ENCODE data around the gene LRP2BP.
A peak's percentile ranks its signal among the peaks of the same experiment; 100 is the strongest.

The LRP2BP gene

DNA sequence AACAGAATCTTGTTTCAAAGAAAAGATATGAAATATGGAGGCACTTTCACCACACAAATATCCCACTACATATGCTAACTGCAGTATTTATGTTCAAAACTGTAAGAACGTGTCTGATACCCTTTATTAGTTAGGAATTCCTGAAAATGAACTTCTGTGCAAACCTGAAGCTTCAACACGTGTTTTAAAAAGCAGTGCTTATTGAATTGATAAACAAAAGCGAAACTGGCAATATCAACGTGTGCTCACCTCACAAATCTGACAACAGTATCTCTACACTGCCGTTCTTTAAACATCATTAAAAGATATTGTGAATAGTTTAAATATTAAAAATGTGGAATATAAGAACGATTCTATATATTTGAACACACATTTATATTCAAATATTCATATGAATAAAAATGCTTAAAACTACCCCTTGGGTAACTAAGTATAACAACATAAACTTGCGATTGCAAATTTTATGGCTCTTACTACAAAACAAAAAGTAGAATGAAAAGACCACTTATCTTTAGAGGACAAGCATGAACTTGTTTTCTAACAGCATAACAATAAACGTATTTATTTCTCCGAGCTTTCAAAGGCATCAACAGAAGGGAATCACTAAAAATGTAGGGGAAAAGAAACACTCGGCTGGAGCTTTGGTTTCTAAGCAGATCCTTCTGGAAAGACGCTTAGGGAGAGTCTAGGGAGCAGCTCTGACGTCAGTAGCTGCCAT, at the start of gene LRP2BP:
TSS of gene LRP2BP (minus strand) at position 687 of the 718 bp plus-strand sequence. CDS start 17,738 bp downstream, outside the sequence.
- DNase-seq (ENCODE audit: low read depth in 2 of 2), result no peak

DNA sequence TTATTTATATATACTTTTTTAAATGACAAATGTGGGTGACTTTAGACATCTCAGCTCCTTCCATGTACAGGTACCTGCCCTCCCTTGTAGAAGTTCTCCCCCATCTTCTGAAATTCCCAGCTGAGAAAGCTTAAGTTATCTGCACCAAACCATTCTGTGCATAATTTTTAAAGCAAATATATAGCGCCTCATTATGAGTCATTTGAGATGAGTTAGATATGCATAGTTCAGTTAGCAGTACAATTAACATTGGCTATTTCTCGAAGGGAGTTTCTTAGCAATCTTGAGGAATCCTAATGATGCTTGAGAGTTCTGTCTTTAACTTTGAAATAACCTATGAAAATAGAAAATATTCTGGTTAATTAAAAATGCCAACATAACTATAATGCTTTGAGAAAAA, 49.5 kb upstream of the LRP2BP start:
- no peak for DNase-seq (ENCODE audit: low read depth in 2 of 2)

GRCh38 chr4:185441479-185441878, 45.8 kb upstream of the LRP2BP start:
- DNase-seq (ENCODE audit: low read depth in 2 of 2), result no peak

GRCh38 chr4:185437809-185438208, 42.1 kb upstream of the LRP2BP start:
- no peak for DNase-seq (ENCODE audit: low read depth in 2 of 2)

DNA sequence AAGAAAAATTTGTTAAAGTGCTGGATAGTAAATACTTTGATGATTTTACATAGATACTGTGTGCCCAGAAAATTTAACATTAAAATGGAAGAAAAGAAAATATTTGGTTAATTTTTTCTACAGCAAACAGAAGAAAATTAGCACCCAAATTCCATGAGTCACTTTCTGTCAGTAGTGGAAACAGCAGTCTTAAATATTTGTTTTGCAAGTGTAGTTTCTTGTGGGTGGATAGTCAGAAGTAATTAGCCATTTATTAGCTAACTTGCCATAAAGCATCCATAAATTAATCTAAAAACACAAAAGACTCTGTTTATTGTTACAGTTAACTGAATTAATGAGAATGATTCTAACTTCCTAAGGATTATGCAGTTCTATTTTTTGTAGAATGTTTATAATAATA, 39.7 kb upstream of the LRP2BP start:
- DNase-seq (ENCODE audit: low read depth in 2 of 2), result no peak

- no peak for DNase-seq (ENCODE audit: low read depth in 2 of 2)
Observed at GRCh38 chr4:185429660-185430059, 33.9 kb upstream of the LRP2BP start.

- DNase-seq (ENCODE audit: low read depth in 2 of 2), result no peak
Observed at GRCh38 chr4:185426960-185427688, 31.4 kb upstream of the LRP2BP start.

DNA sequence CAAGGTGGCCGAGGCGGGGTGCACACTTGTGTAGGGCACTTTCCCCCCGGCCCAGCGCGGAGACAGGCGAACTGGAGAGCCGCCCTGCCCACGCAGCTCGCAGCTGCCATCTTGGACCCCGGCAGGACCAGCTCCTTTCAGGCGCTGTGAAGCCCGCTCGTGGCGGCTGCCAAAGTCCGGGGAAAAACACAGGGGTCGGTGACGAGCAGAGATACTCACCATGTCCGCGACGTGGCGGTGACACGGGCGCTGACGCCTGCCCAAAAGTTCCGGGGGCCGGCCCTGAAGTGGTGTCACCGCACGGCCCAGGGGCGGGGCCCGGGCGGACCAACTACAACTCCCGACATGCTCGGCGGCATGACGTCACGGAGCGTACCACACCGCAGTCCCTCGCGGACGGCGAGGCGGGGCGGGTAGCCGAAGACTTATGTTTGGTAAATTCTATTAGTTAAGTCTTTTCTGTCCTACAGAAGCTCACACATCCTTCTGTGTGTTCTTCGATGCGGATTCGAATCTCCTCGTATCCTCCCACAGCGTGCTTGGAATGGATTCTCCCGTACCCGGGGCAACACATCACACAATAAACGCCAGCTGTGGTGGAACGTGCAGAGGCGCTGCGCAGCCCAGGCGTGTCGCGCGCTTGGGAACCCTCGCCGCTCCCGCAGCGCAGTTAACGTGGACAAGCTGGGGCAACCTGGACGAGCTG, 30.1 kb upstream of the LRP2BP start, which contains the start of gene UFSP2:
TSS of gene UFSP2 (minus strand) at position 318 of the 706 bp plus-strand sequence. CDS start at position 222, 96 bp downstream.
- DNase-seq (ENCODE audit: low read depth in 2 of 2), result peak; percentile 77 to 84

DNA sequence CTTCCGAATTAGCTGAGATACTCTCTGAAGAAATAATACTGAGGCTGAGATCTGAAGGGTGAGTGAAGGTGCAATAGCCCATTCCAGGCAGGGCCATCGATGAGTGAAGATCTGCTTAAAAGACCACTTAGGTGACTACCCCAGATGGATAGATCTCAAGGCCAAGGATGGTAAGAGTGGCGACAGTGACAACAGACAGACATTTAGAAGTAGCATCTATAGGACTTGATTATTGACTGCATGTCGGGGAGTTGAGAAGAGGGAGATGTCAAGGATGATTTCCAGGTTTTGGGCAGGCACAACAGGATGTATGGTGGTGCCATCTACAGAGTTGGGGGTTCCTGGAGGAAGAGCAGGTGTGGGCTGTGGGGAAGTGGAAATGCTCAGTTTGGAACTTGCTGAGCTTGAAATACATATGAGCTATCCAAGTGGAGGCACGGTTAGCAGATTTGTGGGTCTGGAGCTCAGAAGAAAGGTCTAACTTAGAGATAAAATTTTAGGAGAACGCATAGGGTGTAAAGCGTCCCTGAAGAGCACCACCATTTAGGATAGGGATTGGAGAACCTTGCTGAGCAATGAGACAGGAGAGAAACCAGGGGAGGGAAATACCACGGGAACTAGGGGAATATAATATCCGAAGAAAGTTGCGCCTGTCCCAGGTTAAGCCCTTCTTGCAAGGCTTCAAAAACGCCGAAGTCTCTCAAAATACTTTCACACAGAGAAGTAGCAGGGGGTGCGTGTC, 29.4 kb upstream of the LRP2BP start:
- no peak for DNase-seq (ENCODE audit: low read depth in 2 of 2)

DNA sequence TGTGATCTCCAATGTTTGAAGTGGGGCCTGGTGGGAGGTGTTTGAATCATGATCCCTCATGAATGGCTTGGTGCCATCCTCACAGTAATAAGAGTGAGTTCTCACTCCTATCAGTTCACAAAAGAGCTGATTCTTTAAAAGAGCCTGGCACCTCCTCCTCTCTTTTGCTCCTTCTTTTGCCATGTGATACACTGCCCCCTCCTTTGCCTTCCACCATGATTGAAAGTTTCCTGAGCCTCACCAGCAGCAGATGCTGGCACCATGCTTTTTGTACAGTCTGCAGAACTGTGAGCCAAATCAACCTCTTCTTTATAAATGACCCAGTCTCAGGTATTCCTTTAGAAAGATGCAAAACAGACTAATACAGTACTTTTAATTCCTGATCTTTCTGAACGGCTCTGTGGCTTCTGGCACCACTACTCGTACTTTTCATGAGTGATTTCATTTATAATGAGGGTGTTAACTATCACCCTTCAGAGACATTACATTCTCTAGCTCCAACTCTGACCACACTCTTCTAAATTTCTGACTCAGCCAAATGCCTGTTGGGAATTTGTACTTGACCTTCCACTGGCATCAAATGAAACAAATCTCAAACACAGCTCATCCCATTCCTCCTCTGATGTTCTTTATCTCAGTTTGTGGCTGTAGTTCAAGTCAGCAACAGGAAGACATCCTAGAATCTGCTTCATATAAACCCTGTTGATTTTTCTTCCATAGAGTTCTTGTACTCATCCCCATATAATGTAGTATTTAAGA, 25.8 kb upstream of the LRP2BP start:
- no peak for DNase-seq (ENCODE audit: low read depth in 2 of 2)

DNA sequence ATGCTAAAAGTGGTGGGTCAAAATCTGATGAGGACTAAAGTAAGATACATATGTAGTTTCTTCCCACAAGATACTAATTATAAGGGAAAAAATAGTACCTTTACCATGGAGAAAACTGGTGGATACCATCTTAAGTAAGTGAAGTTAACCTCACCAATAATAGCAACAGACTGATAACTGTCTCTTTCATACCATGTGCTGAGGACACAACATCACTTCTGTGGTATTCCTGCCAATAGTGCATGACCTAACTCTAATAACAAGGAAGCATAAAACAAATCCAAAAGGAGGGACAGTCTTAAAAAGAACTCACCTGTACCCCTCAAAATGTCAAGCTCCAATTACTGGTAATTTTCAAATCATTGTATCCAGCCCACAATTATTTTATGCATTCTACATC, 21.2 kb upstream of the LRP2BP start:
- DNase-seq (ENCODE audit: low read depth in 2 of 2), result no peak

DNA sequence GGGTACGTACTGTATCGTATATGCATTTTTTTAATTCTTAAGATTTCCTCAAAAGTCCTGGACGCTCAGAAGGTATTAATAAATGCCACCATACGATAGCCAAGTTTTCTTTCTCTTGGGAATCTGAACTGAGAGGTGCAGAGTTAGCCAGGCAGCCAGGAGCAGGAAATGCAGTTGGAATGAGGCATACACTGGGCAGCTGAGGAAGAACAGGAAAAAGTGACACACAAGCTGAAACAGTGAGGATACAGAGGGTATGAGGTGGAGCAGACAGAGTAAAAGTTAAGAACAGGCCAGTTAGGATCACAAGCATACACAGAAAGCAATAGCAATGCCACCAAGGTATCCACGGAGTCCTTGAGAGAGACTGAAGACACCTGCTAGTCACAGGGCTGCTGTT, 16.7 kb upstream of the LRP2BP start:
- no peak for DNase-seq (ENCODE audit: low read depth in 2 of 2)

GRCh38 chr4:185411849-185412248, 16.1 kb upstream of the LRP2BP start:
- no peak for DNase-seq (ENCODE audit: low read depth in 2 of 2)

- DNase-seq (ENCODE audit: low read depth in 2 of 2), result no peak
Observed at GRCh38 chr4:185408432-185408831, 12.7 kb upstream of the LRP2BP start.

GRCh38 chr4:185405296-185405999, 9.7 kb upstream of the LRP2BP start:
- DNase-seq (ENCODE audit: low read depth in 2 of 2), result no peak

GRCh38 chr4:185404031-185404430, 8.3 kb upstream of the LRP2BP start:
- no peak for DNase-seq (ENCODE audit: low read depth in 2 of 2)

DNA sequence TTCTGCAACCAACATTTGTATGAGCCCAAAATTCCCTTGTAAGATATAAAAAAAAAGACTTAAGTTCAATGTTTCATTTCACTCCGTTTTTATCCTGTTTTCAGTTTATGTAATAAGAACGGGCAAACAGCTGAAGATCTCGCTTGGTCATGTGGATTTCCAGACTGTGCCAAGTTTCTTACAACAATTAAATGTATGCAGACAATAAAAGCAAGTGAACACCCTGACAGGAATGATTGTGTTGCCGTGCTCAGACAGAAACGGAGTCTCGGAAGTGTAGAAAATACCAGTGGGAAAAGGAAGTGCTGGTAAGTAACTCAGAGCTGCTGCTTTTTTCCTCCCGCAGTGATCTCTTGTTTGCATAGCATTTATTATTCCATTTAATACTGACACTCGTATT, 3.7 kb upstream of the LRP2BP start:
- no peak for DNase-seq (ENCODE audit: low read depth in 2 of 2)

DNA sequence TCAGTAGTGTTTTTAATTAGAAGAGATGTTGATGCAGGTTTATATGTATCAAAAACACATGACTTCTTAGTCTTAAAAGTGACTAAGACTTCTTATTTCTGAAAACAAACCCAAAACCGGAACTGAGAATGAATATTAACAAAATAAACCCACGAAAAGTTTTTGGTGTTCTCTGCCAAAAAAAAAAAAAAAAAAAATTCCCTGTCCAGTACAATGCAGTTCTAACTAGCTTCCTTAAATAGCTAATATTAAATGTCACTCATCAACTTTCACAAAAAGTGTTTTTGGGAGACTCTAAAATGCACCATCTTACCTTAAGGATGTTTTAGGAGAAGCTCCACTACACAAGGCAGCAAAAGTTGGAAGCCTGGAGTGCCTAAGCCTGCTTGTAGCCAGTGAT, 2.9 kb upstream of the LRP2BP start:
- DNase-seq (ENCODE audit: low read depth in 2 of 2), result no peak

GRCh38 chr4:185396724-185397385, 1.1 kb upstream of the LRP2BP start, which contains the start of gene ANKRD37:
ANKRD37 (plus strand) TSS chr4:185396841; CDS start chr4:185396924, 83 bp downstream.
- DNase-seq (ENCODE audit: low read depth in 2 of 2), result no peak

Measured in activated CD8-positive, alpha-beta memory T cell treated with anti-CD3 and anti-CD28 coated beads for 4 hours (primary cell).